Measurements from ENCODE around the gene HYAL3.
"Not testable (repeated sequence)": the region's sequence is repeated elsewhere in the genome, so short reads cannot be mapped to it uniquely, and the experiment has no call there.

Gene HYAL3

DNA sequence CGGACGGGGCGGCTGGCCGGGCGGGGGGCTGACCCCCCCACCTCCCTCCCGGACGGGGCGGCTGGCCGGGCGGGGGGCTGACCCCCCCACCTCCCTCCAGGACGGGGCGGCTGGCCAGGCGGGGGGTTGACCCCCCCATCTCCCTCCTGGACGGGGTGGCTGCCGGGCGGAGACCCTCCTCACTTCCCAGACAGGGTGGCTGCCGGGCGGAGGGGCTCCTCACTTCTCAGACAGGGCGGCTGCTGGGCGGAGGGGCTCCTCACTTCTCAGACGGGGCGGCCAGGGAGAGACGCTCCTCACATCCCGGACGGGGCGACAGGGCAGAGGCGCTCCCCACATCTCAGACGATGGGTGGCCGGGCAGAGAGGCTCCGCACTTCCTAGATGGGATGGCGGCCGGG is 12.8 kb upstream of the HYAL3 start:
- DNase-seq: not testable (repeated sequence)

DNA sequence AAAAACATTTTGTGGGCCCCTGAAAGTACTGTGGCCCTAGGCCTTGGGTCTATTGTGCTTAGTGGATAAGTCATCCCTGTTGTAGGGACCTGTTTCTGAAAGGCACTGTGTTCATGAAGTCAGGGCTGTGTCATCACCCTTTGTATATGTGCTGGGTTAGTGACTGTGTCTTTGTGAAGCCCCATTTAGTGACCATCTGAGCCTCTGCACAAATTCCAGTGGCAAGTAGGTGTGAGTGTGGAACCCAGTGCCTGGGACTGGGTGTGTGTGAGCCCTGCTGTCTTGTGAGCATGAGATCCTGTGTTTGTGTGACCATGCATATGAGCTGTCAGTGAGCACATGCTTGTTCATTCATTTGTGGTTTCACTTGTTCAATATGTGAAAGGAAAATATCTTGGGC is 5.4 kb upstream of the HYAL3 start:
- no peak for DNase-seq

DNA sequence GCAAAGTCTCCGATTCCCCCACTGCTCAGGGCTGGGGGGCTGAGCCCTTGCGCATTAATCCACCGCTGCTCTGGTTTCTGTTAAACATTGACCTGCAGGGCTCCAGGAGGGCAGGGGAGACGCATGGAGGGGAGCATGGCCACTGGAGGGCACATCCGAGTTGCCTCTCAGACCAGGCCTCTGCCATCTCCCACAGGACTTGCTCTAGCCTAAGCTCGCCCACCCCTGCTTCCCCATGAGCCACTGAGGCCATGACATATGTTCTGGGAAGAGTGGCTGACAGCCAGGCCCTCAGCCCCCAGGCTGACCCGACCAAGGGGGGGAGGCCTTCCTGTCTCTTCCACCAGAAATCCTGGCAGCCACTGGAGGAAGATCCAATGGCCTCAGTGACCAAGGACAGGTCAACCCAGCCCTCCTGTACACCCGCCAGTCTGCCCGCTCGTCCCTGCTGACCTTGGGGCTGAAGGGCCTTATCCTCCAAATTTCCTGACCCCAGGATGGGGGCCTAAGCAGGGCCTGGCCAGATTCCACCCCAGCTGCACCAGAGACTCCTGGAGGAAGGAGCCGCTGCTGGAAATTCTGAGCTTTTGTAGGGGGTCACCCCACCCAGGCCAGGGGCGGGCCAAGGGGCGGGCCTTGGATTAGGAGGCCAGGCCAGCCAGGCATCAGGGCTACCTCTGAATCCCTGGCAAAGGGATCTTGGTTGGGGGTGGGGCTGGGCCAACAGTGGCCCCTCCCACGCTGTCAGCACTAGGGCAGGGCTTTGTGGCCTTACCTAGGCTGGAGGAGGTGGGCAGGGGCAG is 4.0 kb upstream of the HYAL3 start, which contains the start of gene HYAL1:
Gene HYAL1 (minus strand): TSS at position 562 of the 803 bp plus-strand sequence. CDS start 618 bp downstream, outside the sequence.
- no peak for DNase-seq

DNA sequence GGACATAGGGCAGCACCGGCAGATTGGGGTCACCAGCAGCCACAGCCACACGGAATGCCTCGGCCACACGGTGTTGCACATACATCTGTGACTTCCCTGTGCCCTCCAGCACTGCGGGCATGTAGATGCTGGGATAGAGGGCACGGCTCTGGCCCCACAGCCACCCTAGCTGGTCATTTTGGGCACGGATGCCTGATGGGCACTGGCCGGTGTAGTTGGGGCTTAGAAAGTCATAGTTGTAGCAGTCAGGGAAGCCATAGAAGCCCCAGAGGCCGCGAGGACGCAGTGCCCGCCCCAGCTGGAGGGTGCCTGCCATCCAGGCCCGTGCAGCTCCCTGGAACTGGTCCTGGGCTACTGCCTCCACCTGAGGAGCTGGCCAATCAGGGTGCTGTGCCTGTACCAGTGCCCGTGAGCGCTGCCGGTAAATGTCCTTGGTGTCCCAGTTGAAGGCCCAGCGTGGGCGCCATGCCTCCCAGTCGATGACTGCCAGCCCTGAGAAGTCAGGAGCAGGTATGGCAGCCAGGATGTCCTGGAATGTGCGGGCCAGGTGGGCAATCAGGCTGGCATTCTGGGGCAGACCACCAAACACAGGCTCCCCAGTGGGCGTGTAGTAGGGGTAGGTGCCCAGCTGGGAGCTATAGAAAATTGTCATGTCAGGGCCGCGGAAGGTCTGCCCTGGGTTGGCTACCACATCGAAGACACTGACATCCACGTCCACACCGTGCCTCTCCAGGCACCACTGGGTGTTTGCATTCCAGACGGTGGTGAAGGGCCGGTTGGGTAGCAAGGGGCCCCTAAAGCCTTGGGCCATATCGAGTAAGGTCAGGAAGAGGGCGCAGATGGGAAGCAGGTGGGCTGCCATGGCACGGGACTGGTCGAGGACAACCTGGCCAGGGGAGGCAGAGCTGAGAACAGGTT is 3.1 kb upstream of the HYAL3 start:
- no peak for DNase-seq

DNA sequence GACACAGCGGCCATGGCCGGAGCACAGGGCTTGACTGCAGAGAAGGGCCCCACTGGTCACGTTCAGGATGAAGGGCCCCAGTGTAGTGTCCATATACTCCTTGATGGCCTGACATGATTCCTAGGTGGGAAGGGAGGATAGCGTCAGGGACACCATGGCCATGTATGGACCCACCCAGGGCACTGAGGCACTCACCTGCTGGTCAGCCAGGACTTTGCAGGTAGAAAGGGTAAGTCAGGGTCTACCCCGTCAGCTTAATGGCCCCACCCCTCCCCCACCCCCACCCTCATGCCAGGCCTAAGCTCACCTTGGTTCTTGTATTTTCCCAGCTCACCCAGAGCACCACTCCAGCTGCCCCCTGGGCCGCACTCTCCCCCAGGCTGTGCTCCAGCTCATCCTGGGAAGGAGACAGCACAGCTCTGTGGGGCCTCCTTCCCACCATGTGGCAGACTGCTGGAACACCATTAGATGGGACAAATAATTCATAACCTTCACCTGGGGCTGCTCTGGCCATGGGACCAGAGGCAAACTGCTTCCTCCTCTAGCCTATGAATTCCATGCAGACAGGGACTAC is 1.6 kb upstream of the HYAL3 start:
- no peak for DNase-seq

DNA sequence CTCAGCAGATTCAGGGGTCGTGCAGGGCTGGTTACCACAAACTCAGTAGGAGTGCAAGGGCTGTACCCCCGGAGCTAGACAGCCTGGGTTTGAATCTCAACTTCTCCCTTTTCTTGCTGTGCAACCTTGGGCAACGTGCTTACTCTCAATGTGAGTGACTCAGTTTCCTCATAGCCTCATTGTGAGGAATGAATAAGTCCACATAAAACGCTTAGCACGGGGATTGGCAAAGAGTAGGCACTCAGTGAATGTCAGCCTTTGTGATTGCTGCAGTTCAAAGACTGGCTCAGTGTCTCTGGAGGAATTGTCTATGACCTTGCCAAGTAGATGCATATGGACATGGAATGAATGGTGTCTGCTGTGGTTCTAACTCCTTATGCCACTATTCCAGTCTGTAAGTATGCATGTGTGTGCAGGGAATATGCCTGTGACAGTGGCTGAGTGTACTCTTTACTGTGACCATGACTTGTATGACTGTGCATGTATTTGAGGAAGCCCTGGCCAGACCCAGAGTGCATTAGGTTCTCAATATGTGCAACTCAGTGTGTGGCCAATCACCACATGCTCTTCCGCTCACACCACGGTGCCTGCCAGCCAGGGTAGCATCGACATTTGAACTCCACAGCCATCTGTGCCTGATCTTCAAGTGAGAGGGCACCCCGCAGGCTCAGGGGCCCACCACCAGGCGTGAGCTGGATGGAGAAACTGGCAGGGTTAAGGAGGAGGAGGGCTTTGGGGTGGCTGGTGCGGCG is 900 bp upstream of the HYAL3 start:
- no peak for DNase-seq

DNA sequence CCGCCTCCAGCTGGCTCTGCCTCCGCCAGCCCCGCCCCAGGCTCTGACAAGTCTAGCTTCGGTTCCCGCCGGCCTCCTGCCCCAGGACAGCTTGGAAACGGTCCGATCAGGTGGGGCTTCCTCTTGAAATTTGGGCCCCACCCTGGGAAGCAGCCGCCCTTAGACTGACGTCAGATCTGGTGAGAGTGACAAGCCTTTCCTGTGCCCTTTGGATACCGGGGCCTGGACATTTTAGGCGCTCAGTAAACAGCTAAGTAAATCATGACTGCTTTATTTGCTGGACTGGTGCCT is 378 bp upstream of the HYAL3 start:
- no peak for DNase-seq

DNA sequence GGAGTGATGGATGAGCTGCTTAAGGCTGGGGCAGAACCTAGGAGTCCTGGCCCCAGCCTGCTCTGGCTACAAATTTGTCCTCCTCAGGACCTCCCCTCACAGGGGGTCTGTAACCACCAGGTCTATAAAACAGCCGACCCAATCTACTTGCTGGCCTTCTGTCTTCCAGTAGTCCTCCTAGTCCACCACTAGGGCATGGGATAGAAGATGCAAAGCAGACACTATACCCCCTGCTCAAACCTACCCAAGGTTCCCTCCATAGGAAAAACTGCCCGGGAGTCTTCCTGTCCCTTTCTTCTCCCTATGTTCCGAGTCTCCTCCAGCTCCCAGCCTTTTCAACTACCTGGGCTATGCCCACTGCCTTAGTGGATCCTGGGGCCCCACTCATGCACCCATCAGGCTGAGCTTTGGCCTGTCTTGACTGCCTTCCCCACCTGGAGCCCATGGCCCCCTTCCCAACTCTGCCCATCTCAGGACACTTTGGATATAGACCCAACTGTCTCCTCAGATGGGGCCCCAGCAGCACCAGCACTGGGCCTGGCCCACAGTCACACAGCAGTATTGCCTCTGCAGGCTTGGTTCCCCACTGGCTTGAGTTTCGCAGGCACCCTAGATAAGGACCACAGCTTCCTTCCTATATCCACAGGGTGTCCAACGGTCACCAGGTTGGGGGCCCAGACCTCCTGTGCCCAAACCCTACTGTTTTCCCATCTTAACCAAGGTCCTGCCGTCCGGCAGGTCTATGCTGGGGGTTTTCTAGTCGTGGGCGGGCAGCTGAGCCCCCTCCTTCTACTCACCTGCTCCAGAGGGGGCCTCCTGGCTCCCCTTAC is 1.1 kb downstream of the HYAL3 start:
- no peak for DNase-seq

DNA sequence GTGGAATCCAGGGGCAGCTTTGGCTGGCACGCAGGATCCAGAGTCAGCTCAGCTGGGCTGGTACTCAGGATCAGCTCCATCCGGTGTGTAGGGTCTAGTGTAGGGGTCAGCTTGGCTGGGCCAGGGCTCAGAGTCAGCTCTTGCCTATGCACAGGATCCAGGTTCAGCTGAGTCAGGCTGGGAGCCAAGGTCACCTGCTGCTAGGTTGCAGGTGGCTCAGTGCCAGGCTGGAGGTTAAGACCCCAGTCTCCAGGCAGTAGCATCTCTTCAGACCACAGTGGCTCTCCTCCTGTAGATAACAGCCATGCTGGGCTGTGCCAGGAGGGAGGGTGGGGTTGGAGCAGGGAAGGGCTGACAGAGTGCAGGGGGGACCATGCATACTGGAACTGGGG is 1.8 kb downstream of the HYAL3 start:
- no peak for DNase-seq

DNA sequence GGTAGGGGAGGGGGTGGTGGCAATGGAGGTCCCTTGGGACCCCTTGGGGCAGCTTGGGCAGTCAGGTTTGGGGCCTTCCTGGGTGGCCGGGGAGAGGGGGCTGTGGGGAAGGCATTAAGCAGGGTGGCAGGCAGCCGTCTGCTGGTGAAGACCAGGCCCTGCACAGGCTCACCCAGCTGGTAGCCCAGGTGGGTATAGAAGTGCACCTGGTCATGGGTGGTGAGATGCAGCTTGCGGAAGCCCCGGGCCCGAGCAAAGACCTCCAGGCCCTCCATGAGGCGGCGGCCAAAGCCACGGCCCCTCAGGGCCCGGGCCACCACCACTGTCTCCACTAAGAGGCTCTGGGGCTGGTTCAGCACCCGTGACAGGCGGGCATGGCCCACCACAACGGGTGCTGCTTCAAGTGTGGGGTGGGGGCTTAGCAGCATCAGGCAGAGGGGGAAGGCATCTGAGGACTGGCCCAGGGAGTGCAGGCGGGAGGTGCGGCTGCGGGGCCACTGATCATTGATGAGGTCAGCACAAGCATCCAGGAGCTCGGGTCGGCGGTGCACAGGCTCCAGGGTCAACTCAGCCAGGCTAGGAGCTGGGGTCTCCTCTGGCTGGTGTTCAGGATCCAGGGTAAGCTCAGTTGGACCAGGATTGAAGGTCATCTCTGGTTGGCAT is 2.4 kb downstream of the HYAL3 start:
- no peak for DNase-seq

DNA sequence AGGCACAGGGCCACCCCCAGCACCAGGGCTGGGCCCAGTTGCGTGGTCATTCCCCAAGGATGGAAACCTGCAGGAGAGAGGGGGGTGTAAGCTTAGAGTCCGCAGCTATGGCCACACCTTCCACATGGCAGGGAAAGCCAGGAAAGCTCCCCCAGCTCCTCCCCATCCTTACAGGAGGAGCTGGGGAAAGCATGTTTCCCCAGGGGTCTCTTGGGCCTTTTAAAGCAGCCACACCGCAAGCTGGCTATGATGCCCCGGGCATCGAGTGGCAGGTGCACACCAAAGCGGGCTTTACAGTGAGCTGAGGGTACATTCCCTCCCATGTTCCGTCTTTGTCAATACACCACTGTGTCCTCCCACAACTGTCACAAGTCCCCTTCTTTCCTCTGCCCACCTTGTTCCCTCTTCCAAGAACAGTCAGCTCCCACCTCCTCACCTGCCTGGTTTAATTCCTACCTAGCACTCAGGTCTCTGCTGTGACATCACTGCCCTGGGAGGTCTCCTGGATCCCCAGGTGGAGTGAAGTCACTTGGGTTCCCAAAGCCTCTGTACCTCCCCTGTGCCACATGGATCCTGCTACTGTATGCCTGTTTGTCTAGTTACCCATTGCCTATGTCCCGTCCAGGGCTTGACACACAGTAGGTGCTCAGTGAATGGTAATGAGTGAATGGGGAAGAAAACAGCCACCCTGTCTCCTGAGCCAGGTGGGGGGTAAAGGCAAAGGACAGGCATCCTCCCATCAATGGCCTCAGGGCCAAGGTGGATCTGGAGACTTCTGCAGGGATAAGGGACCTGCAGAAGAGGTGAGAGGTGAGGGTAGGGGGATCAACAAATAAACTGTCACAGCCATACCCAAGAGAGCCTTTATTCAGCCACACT is 3.4 kb downstream of the HYAL3 start:
- no peak for DNase-seq

DNA sequence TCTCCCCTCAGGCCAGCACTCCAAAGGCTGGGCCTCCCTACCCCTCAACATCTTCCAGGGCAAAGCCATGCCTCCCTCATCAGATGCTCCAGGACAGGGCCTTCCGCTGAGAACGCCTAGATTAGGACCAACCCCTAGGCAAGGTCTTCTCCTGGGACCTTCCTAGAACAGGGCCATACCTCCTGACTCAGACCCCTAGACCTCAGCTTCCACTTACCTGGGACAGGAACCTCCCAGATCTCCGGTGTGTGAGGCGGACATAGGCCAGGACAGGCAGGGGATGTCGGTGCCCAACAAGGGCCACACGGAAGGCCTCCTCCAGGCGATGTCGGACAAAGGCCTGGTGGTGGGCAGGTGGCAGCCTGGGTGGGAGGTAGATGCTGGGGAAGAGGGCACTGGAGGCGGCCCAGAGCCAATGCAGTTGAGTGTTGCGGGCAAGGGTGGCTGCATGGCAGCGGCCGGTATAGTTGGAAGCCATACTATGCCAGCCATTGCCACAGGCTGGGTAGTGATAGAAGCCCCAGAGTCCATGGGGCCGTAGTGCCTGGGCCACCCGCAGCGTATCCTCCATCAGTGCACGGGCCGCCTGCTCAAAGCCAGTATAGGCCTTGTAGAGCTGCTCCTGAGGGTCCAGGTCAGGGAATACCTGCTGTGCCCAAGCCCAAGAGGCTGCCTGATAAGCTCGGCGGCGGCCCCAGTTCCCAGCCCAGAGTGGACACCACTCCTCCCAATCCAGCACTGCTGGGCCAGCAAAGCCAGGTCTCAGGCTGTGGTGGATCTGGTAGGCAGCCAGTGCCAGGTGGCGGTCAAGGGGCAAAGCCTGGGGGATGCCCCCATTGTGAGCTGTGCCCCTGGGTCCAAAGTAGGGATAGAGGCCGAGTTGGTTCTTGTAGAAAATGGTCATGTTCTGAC is 4.5 kb downstream of the HYAL3 start:
- DNase-seq: no peak

DNA sequence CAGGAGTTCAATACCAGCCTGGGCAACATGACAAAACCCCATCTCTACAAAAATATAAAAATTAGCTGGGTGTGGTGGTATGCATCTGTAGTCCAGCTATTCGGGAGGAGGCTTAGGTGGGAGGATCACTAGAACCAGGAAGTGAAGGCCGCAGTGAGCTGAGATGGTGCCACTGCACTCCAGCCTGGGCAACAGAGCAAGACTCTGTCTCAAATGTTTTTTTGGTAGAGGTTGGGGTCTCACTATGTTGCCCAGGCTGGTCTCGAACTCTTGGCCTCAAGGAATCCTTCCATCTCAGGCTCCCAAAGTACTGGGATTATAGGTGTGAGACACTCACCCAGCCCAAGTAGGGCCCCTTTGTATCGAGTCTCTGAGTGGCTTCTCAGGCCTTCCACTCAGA is 5.1 kb downstream of the HYAL3 start:
- no peak for DNase-seq

DNA sequence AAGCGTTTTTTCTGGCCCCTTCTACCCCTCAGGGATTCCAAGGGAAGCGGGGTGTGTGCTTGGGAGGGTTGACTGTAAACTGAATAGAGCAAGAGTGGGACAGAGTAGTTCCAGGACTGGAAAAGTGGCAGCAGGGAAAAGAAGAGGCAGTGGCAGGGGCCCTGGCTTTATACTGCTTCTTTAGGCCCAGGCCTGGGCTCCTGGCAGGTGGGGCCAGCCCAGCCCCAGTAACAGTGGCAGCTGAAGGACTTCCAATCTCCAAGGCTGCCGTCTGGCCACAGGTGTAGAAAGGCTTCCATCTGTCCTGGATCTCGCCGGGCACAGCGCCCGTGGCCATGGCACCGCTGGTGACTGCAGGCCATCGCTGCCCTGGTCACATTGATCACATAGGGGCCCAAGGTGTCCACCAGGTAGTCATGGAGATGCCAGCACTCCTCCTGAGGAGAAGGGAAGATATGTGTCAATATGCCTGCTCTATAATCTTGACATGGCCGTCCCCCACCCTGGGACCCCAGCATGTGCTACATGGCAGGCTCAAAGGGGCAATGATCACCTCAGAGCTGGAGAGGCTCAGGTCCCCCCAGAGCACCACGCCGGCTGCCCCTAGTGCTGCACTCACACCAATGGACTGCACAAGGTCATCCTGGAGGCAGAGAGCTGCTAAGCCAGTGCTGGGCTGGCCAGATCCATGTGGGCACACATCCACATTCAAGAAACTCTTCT is 6.0 kb downstream of the HYAL3 start:
- DNase-seq: no peak

DNA sequence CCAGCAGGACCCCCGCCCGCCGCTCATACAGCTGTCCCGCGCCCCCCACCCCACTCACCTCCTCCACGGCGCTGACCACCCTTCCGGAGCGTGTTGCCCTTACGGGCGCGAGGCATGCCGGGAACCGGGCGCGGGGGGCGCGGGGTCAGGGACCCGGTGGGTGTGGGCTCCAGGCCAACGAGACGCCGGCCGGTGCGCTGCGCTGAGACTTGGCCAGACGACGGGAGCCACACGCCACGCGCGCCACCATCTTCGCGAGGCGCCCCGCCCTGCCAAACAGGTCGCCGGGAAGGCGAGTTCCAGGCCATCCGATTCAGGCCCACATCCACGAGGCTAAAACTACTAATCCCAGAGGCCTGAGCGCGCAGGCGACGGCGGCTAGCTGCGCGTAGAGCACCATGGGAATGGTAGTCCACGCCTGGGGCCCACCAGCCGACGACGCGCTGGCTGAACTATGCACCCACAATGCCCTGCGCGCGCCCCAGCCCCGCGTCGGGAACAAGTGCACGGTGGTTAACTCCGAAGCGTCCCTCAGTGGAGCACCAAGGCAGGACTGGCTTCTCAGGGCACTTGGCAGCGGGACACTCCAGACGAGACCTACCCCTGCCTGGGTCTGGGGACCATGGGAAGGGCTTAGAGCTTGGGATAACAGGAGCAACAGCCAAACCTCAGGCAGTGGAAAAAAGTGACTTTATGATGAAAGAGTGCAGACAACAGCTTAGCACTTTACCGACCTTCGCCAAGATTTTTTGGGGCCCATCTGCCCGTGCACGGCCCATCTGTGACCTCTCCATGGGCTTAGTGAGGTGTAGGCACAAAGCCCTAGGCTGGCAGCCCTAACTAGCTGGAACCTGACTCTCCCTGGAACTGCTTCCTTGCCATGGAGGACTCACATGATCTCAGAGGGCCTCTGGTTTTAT is 6.8 kb downstream of the HYAL3 start, which contains the start of gene IFRD2:
Gene IFRD2 (minus strand): TSS at position 271 of the 920 bp plus-strand sequence. CDS start 155 bp downstream, at position 116.
- DNase-seq: peak; percentile 95

DNA sequence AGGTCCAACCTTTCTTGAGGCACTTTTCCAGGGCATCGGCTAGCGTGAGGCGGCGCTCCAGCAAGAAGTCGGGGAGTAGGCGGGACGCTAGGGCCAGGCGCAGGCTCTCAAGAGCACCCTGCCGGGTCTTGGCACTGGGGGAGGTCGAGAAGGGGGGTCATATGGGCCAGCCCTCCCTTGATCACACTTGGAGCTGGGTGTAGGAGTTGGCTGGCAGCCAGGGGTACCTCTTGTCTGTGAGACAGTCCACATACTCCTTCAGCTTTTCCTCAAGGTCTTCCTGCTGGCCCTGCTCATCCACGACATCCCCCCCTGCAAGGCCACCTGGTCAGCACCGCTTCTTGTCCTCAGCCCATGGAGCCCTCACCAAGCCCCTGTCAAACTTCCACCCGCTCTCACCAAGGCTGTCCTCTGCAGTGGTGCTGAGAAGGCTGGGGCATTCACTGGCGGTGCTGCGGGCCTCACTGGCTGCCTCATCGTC is 9.0 kb downstream of the HYAL3 start:
- no peak for DNase-seq

DNA sequence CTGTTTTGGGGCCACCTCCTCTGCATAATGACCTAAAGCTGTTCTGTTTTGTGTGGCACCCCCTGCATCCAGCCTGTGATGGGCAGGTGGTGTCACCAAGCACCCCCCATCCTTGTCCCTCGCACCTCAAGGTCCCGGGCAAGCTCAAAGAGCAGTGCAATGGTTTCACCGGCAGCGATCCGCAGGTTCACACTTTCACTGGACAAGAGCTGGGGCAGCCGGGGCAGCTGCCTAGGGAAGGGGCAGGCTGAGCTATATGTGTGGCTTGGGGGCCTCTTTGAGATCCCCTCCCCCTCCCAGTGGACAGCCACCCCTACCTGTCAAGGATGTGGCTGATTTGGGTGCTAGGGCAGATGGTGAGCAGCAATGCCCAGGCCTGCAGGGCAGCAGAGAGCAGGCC is 10.1 kb downstream of the HYAL3 start:
- no peak for DNase-seq

Measured in stimulated activated CD8-positive, alpha-beta memory T cell treated with anti-CD3 and anti-CD28 coated beads, Interleukin-4, amount 100 ng/mL, for 48 hours (primary cell).